Measurements from ENCODE around the gene GHR. TPM values are rescaled to one million over a fixed set of nuclear protein-coding genes. Genes with fewer than 3 reads are reported as not detected.
A peak's percentile ranks its signal among the peaks of the same experiment; 100 is the strongest.

GHR gene
- 1.3 and 2.4 TPM in 2 replicates for total RNA-seq

- Histone ChIP-seq H3K36me3 (ENCODE audit: control insufficient read depth, insufficient read depth, low read length) (no peaks in the 10 kb centered on the region), H3K27me3 (ENCODE audit: control insufficient read depth, insufficient read depth, low read length) (no peaks in the 10 kb centered on the region), H3K4me3 (ENCODE audit: low read depth, low read length) (peak within 1 kb of the TSS; percentile 59)
- peak; percentile 32 for FAIRE-seq
- peak; percentile 87 for DNase-seq (ENCODE audit: low read depth)
- TF ChIP-seq, protein P1, sequence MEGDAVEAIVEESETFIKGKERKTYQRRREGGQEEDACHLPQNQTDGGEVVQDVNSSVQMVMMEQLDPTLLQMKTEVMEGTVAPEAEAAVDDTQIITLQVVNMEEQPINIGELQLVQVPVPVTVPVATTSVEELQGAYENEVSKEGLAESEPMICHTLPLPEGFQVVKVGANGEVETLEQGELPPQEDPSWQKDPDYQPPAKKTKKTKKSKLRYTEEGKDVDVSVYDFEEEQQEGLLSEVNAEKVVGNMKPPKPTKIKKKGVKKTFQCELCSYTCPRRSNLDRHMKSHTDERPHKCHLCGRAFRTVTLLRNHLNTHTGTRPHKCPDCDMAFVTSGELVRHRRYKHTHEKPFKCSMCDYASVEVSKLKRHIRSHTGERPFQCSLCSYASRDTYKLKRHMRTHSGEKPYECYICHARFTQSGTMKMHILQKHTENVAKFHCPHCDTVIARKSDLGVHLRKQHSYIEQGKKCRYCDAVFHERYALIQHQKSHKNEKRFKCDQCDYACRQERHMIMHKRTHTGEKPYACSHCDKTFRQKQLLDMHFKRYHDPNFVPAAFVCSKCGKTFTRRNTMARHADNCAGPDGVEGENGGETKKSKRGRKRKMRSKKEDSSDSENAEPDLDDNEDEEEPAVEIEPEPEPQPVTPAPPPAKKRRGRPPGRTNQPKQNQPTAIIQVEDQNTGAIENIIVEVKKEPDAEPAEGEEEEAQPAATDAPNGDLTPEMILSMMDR (IDR thresholded peaks at IDR 0.05; ENCODE audit: insufficient read depth, low read length, severe bottlenecking) = peak; percentile 87
Observed at GRCh38 chr5:42423285-42424165, at the start of gene GHR. GHR (plus strand) TSS chr5:42423439; CDS start chr5:42565875, 142,436 bp downstream.

DNA sequence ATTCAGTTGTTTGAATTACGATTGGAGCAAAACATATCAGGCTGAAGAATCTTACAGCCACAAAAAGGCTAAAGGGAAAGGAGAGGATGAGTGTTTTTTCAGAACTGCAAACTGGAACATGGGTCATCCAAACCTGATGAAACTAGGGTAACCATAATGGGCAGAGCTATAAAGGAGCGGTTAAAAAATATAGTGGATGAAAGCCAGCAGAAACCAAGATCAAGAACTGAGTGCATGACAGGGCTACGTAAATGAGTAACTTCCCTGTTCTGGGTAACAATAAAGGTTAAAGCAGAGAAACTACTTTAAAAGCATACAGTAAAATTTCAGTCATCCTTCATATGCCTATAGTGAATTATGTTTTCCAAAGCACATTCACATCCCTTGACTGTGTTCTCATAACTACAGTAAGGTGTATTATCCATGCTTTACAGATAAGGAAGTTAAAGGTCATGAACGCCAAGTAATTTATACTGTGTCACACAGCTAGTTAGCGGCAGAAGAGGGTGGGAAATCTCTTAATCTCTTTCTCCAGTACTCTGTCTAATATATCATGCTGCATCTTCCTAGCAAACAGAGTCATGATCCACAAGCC lies 48.5 kb upstream of the GHR start:
- no peak overlapping the region for H3K4me3 ChIP-seq (ENCODE audit: low read depth, low read length)
- FAIRE-seq (no peak), DNase-seq (ENCODE audit: low read depth) (no peak)
- TF ChIP-seq, protein P1 (IDR thresholded peaks at IDR 0.05; ENCODE audit: insufficient read depth, low read length, severe bottlenecking) = no peak
- no peaks in the 10 kb centered on the region for H3K36me3 ChIP-seq (ENCODE audit: control insufficient read depth, insufficient read depth, low read length)
- H3K27me3 ChIP-seq (ENCODE audit: control insufficient read depth, insufficient read depth, low read length) = no peaks in the 10 kb centered on the region

- H3K27me3 ChIP-seq (ENCODE audit: control insufficient read depth, insufficient read depth, low read length) = no peaks in the 10 kb centered on the region
- DNase-seq (ENCODE audit: low read depth) (peak; percentile 40), FAIRE-seq (no peak)
- no peaks in the 10 kb centered on the region for H3K36me3 ChIP-seq (ENCODE audit: control insufficient read depth, insufficient read depth, low read length)
- no peak overlapping the region for H3K4me3 ChIP-seq (ENCODE audit: low read depth, low read length)
- TF ChIP-seq, protein P1 (IDR thresholded peaks at IDR 0.05; ENCODE audit: insufficient read depth, low read length, severe bottlenecking) = no peak
Observed at GRCh38 chr5:42377496-42377895, 45.7 kb upstream of the GHR start.

DNA sequence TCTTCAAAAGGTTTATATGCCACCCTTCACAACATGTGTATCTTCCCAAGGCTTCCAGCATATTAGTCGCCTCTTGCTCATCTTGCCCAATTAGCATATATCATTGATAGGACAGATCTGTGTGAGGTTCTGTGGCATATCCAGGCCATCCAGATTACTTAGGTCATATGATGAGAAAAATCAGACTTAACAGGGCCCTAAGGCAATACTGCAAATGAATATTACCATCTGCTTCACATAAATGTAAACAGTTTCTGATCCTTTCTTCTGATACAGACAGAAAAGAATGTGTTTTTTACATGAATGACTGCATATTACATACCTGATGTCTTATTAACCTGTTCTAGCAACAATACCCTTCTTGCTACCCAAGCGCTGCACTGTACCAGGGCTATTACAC lies 41.3 kb upstream of the GHR start:
- no peaks in the 10 kb centered on the region for H3K27me3 ChIP-seq (ENCODE audit: control insufficient read depth, insufficient read depth, low read length)
- H3K4me3 ChIP-seq (ENCODE audit: low read depth, low read length) = no peak overlapping the region
- TF ChIP-seq, protein P1 (IDR thresholded peaks at IDR 0.05; ENCODE audit: insufficient read depth, low read length, severe bottlenecking) = no peak
- FAIRE-seq (no peak), DNase-seq (ENCODE audit: low read depth) (no peak)
- H3K36me3 ChIP-seq (ENCODE audit: control insufficient read depth, insufficient read depth, low read length) = no peaks in the 10 kb centered on the region

- Histone ChIP-seq H3K4me3 (ENCODE audit: low read depth, low read length) (no peak overlapping the region), H3K36me3 (ENCODE audit: control insufficient read depth, insufficient read depth, low read length) (no peaks in the 10 kb centered on the region), H3K27me3 (ENCODE audit: control insufficient read depth, insufficient read depth, low read length) (no peaks in the 10 kb centered on the region)
- no peak for FAIRE-seq
- TF ChIP-seq, protein P1 (IDR thresholded peaks at IDR 0.05; ENCODE audit: insufficient read depth, low read length, severe bottlenecking) = no peak
- DNase-seq (ENCODE audit: low read depth) = no peak
Observed at GRCh38 chr5:42387563-42387962, 35.7 kb upstream of the GHR start.
